IMR-90 (cell line): ENCODE measurements around the gene CDK6. TPM values are rescaled to one million over a fixed set of nuclear protein-coding genes. Genes with fewer than 3 reads are reported as not detected.

Source experiments
- ATAC-seq: fragments of 200-7000 bp; cut with Tn5 transposase; 2 replicates; pipeline ENCODE4 v1.9.1; 2020; ENCODE audit warnings: low read depth, mild to moderate bottlenecking, moderate library complexity
- BruUV-seq: library from RNA; stranded (reverse); fragments of 400-500 nt; replicated peaks from 2 replicates; lab custom pipeline; 2021; lab: Mats Ljungman, UMichigan
- CTCF ChIA-PET: fragments of 300-600 bp; formaldehyde crosslinking; extraction: SDS; loops from one replicate; lab custom pipeline; 2021; ENCODE audit warnings: antibody characterized with exemption; lab: Yijun Ruan, JAX
- POLR2A ChIA-PET: fragments of 300-600 bp; sonication (Branson Sonifier 250); formaldehyde crosslinking; loops from one replicate; lab custom pipeline; 2022; ENCODE audit warnings: antibody characterized with exemption; ENCODE audit not compliant: unreplicated experiment; lab: Charles Lee
- DNase-seq: peaks from one replicate; pipeline ENCODE4 v3.0.0; 2013
- H2AFZ ChIP-seq: replicated peaks from 2 replicates; pipeline ENCODE3; 2013; ENCODE audit warnings: low read length, mild to moderate bottlenecking; ENCODE audit not compliant: poor library complexity
- H2AK5ac ChIP-seq: 2 replicates; pipeline ENCODE4 v1.6.1; 2013; ENCODE audit warnings: low read depth, low read length, inconsistent platforms
- H2AK9ac ChIP-seq: replicated peaks from 2 replicates; pipeline ENCODE3; 2013; ENCODE audit warnings: mild to moderate bottlenecking, low read depth, low read length, moderate library complexity; ENCODE audit not compliant: poor library complexity
- H2BK120ac ChIP-seq: 2 replicates; pipeline ENCODE4 v1.6.1; 2013; ENCODE audit warnings: low read depth, low read length, inconsistent platforms
- H2BK15ac ChIP-seq: 3 replicates; pipeline ENCODE4 v1.6.1; 2013; ENCODE audit warnings: low read depth, low read length, inconsistent platforms
- H2BK20ac ChIP-seq: 2 replicates; pipeline ENCODE4 v1.6.1; 2013; ENCODE audit warnings: low read depth, mild to moderate bottlenecking, inconsistent platforms, low read length, moderate library complexity
- H2BK5ac ChIP-seq: 2 replicates; pipeline ENCODE4 v1.6.1; 2013; ENCODE audit warnings: mild to moderate bottlenecking, low read depth, low read length, inconsistent platforms; ENCODE audit not compliant: poor library complexity, severe bottlenecking
- H3K14ac ChIP-seq: replicated peaks from 2 replicates; pipeline ENCODE4 v1.6.1; 2013; ENCODE audit warnings: low read depth, low read length, inconsistent platforms
- H3K18ac ChIP-seq: 2 replicates; pipeline ENCODE4 v1.6.1; 2013; ENCODE audit warnings: low read depth, low read length, control low read depth
- H3K23ac ChIP-seq: 2 replicates; pipeline ENCODE4 v1.6.1; 2013; ENCODE audit warnings: low read depth, low read length, inconsistent platforms
- H3K27ac ChIP-seq: 2 replicates; pipeline ENCODE4 v1.5.1; 2013; ENCODE audit warnings: mild to moderate bottlenecking, control low read depth, low read length; ENCODE audit not compliant: insufficient read depth
- H3K27me3 ChIP-seq: 2 replicates; pipeline ENCODE4 v1.6.1; 2013; ENCODE audit warnings: low read length; ENCODE audit not compliant: control insufficient read depth, insufficient read depth
- H3K36me3 ChIP-seq: 2 replicates; pipeline ENCODE4 v1.6.1; 2013; ENCODE audit warnings: low read length, mixed read lengths; ENCODE audit not compliant: control insufficient read depth, insufficient read depth
- H3K4ac ChIP-seq: 2 replicates; pipeline ENCODE4 v1.6.1; 2013; ENCODE audit warnings: low read depth, low read length, inconsistent platforms
- H3K4me1 ChIP-seq: 2 replicates; pipeline ENCODE4 v1.6.1; 2013; ENCODE audit warnings: low read length, mixed read lengths; ENCODE audit not compliant: control insufficient read depth, insufficient read depth
- H3K4me2 ChIP-seq: 2 replicates; pipeline ENCODE4 v1.6.1; 2013; ENCODE audit warnings: low read depth, mild to moderate bottlenecking, control low read depth, low read length, moderate library complexity
- H3K4me3 ChIP-seq: 2 replicates; pipeline ENCODE4 v1.5.1; 2013; ENCODE audit warnings: low read depth, mild to moderate bottlenecking, control low read depth, low read length, moderate library complexity; ENCODE audit not compliant: insufficient read depth
- H3K56ac ChIP-seq: 2 replicates; pipeline ENCODE4 v1.6.1; 2013; ENCODE audit warnings: low read length, inconsistent platforms; ENCODE audit not compliant: insufficient read depth; ENCODE audit errors: extremely low read depth
- H3K79me1 ChIP-seq, 2 experiments: 2 replicates each; pipeline ENCODE4 v1.6.1; 2013; ENCODE audit warnings: low read length in 2 of 2, inconsistent platforms in 1 of 2, low read depth in 1 of 2
- H3K9ac ChIP-seq: 2 replicates; pipeline ENCODE4 v1.6.1; 2013; ENCODE audit warnings: low read depth, low read length, control low read depth
- H3K9me1 ChIP-seq: 2 replicates; pipeline ENCODE4 v1.6.1; 2013; ENCODE audit warnings: low read length, inconsistent platforms; ENCODE audit not compliant: insufficient read depth
- H3K9me3 ChIP-seq: 2 replicates; pipeline ENCODE4 v1.6.1; 2013; ENCODE audit warnings: low read length; ENCODE audit not compliant: control insufficient read depth, insufficient read depth
- H4K20me1 ChIP-seq: 2 replicates; pipeline ENCODE4 v1.6.1; 2013; ENCODE audit warnings: low read length, inconsistent platforms; ENCODE audit not compliant: insufficient read depth
- H4K5ac ChIP-seq: 2 replicates; pipeline ENCODE4 v1.6.1; 2013; ENCODE audit warnings: mild to moderate bottlenecking, low read depth, low read length, control low read depth
- H4K8ac ChIP-seq, 2 experiments: 2 replicates each; pipeline ENCODE4 v1.6.1; 2013; ENCODE audit warnings: low read depth in 2 of 2, low read length in 2 of 2, control low read depth in 1 of 2, inconsistent platforms in 1 of 2
- H4K91ac ChIP-seq: 2 replicates; pipeline ENCODE4 v1.6.1; 2013; ENCODE audit warnings: low read depth, low read length, inconsistent platforms; ENCODE audit not compliant: insufficient read depth
- BHLHE40 ChIP-seq: fragments of 150-350 bp; IDR thresholded peaks from 2 replicates; pipeline ENCODE4 v1.6.1; 2016; ENCODE audit warnings: mild to moderate bottlenecking, low read depth, low read length
- CEBPB ChIP-seq: IDR thresholded peaks from 2 replicates; pipeline ENCODE4 v1.6.1; 2012; ENCODE audit warnings: low read depth, low read length, improper control_type of control experiment
- CHD1 ChIP-seq: IDR thresholded peaks from 2 replicates; pipeline ENCODE4 v1.6.1; 2012; ENCODE audit warnings: low read depth, low read length, improper control_type of control experiment
- CTCF ChIP-seq: conservative IDR thresholded peaks from 2 replicates; pipeline ENCODE4 v1.5.1; 2012; ENCODE audit warnings: mild to moderate bottlenecking, low read depth, low read length, improper control_type of control experiment
- ELK1 ChIP-seq: fragments of 150-350 bp; IDR thresholded peaks from 2 replicates; pipeline ENCODE4 v1.6.1; 2016; ENCODE audit warnings: low read depth, mild to moderate bottlenecking, low read length, moderate library complexity, borderline replicate concordance
- FOS ChIP-seq: fragments of 150-350 bp; IDR thresholded peaks from 2 replicates; pipeline ENCODE4 v1.6.1; 2016; ENCODE audit warnings: low read depth, low read length
- MAFK ChIP-seq: IDR thresholded peaks from 2 replicates; pipeline ENCODE4 v1.6.1; 2012; ENCODE audit warnings: low read depth, low read length, improper control_type of control experiment
- MAZ ChIP-seq: IDR thresholded peaks from 2 replicates; pipeline ENCODE4 v1.6.1; 2012; ENCODE audit warnings: low read depth, mild to moderate bottlenecking, low read length, improper control_type of control experiment, moderate library complexity, borderline replicate concordance
- MXI1 ChIP-seq: IDR thresholded peaks from 2 replicates; pipeline ENCODE4 v1.6.1; 2012; ENCODE audit warnings: low read depth, mild to moderate bottlenecking, low read length, moderate library complexity, borderline replicate concordance
- NFE2L2 ChIP-seq: fragments of 150-350 bp; IDR thresholded peaks from 2 replicates; pipeline ENCODE4 v1.6.1; 2016; ENCODE audit warnings: low read depth, mild to moderate bottlenecking, low read length
- POLR2A ChIP-seq: IDR thresholded peaks from 2 replicates; pipeline ENCODE4 v1.6.1; 2012; ENCODE audit warnings: mild to moderate bottlenecking, low read depth, low read length
- RAD21 ChIP-seq: IDR thresholded peaks from 2 replicates; pipeline ENCODE4 v1.6.1; 2012; ENCODE audit warnings: low read length, improper control_type of control experiment
- RCOR1 ChIP-seq: IDR thresholded peaks from 2 replicates; pipeline ENCODE4 v1.6.1; 2012; ENCODE audit warnings: mild to moderate bottlenecking, low read length, improper control_type of control experiment; ENCODE audit not compliant: insufficient replicate concordance
- RFX5 ChIP-seq: IDR thresholded peaks from 2 replicates; pipeline ENCODE4 v1.8.0; 2012; ENCODE audit warnings: low read depth, mild to moderate bottlenecking, low read length, moderate library complexity
- SMC3 ChIP-seq: fragments of 150-350 bp; IDR thresholded peaks from 2 replicates; pipeline ENCODE4 v1.6.1; 2016; ENCODE audit warnings: low read depth, mild to moderate bottlenecking, antibody characterized with exemption, low read length, moderate library complexity
- USF2 ChIP-seq: fragments of 150-350 bp; IDR thresholded peaks from 2 replicates; pipeline ENCODE4 v1.6.1; 2017; ENCODE audit warnings: mild to moderate bottlenecking, antibody characterized with exemption, low read length, low read depth
- WGBS, 2 experiments: methylation state at CpG; one replicate each; pipeline versions ENCODE4 v1.1.5 to v1.1.7; 2013; ENCODE audit warnings: missing lambda C conversion rate in 2 of 2; ENCODE audit not compliant: insufficient read length in 1 of 2; ENCODE audit errors: extremely low coverage in 2 of 2; 5-methylcytosine and 5-hydroxymethylcytosine counted together
- dilution Hi-C: fragments of 300-500 bp; cut with HindIII; formaldehyde crosslinking; loops from one replicate; pipeline ENCODE4 v1.14.3; 2018; ENCODE audit warnings: low sequenced_read_pairs; ENCODE audit not compliant: unreplicated experiment
- in situ Hi-C: fragments of 300-500 bp; cut with MboI; formaldehyde crosslinking; loops from 3 replicates; pipeline ENCODE4 v1.14.3; 2019; ENCODE audit warnings: low sequenced_read_pairs, inconsistent platforms, mixed read lengths
- intact Hi-C: fragments of 100-400 bp; cut with micrococcal nuclease; formaldehyde crosslinking; loops from 2 replicates; pipeline ENCODE4 v1.10.0; 2022
- polyA plus RNA-seq, 3 experiments: library from polyadenylated mRNA; depleted of rRNA; stranded (reverse); fragments of >200 nt; gene quantifications; 2 replicates each; pipeline ENCODE4 v1.2.3, GENCODE V29; 2012; ENCODE audit warnings: low replicate concordance in 1 of 3
- total RNA-seq: library from RNA; depleted of rRNA; stranded (reverse); fragments of >200 nt; gene quantifications from 2 replicates; pipeline ENCODE4 v1.2.3, GENCODE V29; 2012

CDK6 gene
- total and polyA plus RNA-seq, 2 of the 4 experiments (the other 2 are of a cell fraction), result 21.5 to 195 TPM

GRCh38 chr7:92598310-92598981 lies 237.9 kb downstream of the CDK6 start:
- Histone ChIP-seq H3K4me3 (no peak overlapping the region), H3K56ac (no peak overlapping the region), H2AFZ (no peak overlapping the region), H2BK20ac (no peak overlapping the region), H3K9me3 (no peaks in the 10 kb centered on the region), H3K9ac (no peak overlapping the region), H2AK5ac (no peak overlapping the region), H3K4me2 (no peak overlapping the region), H3K36me3 (no peaks in the 10 kb centered on the region), H3K27me3 (no peaks in the 10 kb centered on the region), H4K5ac (no peak overlapping the region), H3K23ac (0 out of 2 replicates have a peak overlapping the region, but pooled peaks have one; percentile 9), H3K9me1 (no peaks in the 10 kb centered on the region), H4K91ac (no peak overlapping the region), H2BK120ac (no peak overlapping the region), H2BK5ac (no peak overlapping the region), H3K14ac (no peak overlapping the region), H2BK15ac (no peak overlapping the region), H3K4ac (no peak overlapping the region), H2AK9ac (no peak overlapping the region), H3K27ac (no peak overlapping the region), H3K79me1 (no peaks in the 10 kb centered on the region), H3K4me1 (peaks cover 3% of the 10 kb centered on the region; the same call in 1 of the 2 replicates), H3K18ac (no peak overlapping the region), H4K20me1 (no peaks in the 10 kb centered on the region), H4K8ac (no peak overlapping the region)
- BruUV-seq, result no TSS peak
- intact Hi-C loops (no loop called here), dilution Hi-C loops (no loop called here), in situ Hi-C loops (no loop called here)
- no peak for ATAC-seq
- WGBS, 2 experiments, result 57% methylated on average over 1 of the region's 1 CpG; no CpG with 5 or more reads in 1 of the 2 experiments
- TF ChIP-seq MAZ, result no peak
- no peak for TF ChIP-seq CTCF
- TF ChIP-seq RAD21, result no peak
- no peak for TF ChIP-seq RFX5
- no peak for TF ChIP-seq MXI1
- TF ChIP-seq ELK1, result no peak
- TF ChIP-seq SMC3, result no peak
- TF ChIP-seq CHD1, result no peak
- TF ChIP-seq CEBPB, result no peak
- TF ChIP-seq FOS, result no peak
- no peak for TF ChIP-seq MAFK
- no peak for TF ChIP-seq RCOR1
- TF ChIP-seq USF2, result no peak
- no peak for TF ChIP-seq POLR2A
- TF ChIP-seq BHLHE40, result no peak
- no peak for TF ChIP-seq NFE2L2
- DNase-seq, result no peak
- ChIA-PET CTCF (interaction anchor here (0.8 kb wide), 1 partner anchor 8 kb away, joined by 3 read pairs; no protein-coding TSS in a partner anchor), POLR2A (no interaction called here)
